Adipose tissue (tissue), 3 donors: ENCODE results near the gene CACNA2D3. TPM values are rescaled to one million over a fixed set of nuclear protein-coding genes. Genes with fewer than 3 reads are reported as not detected.

Experiments
- H3K27ac ChIP-seq: one replicate; pipeline ENCODE4 v1.5.1; 2013; ENCODE audit warnings: low read depth, low read length
- WGBS, 3 donors: extraction: QIAGEN DNeasy Blood & Tissue Kit; methylation state at CpG; one replicate each; pipeline ENCODE4 v1.1.7; 2013; 5-methylcytosine and 5-hydroxymethylcytosine counted together
- polyA plus RNA-seq, 3 donors: library from polyadenylated mRNA; stranded (reverse); fragments of 200-250 nt; gene quantifications; one replicate each; pipeline ENCODE4 v1.2.3, GENCODE V29; 2013
- donor health status: healthy with polysubstance abuse.
- donor health status: Bipolar disorder and iron deficiency.
- donor health status: healthy.

The CACNA2D3 gene
- polyA plus RNA-seq, 3 donors = 0.08 to 3.0 (median 0.30) TPM

- 91 to 96% (median 93%) methylated on average over 1 of the region's 1 CpG for WGBS, 3 donors
- no peak overlapping the region for H3K27ac ChIP-seq
Observed at GRCh38 chr3:54744291-54744690, 621.9 kb downstream of the CACNA2D3 start.

GRCh38 chr3:54745843-54746242, 623.5 kb downstream of the CACNA2D3 start:
- 54 to 79% (median 77%) methylated on average over 4 of the region's 4 CpGs for WGBS, 3 donors
- no peak overlapping the region for H3K27ac ChIP-seq

GRCh38 chr3:54746722-54747121, 624.4 kb downstream of the CACNA2D3 start:
- no peak overlapping the region for H3K27ac ChIP-seq
- WGBS, 3 donors = 48 to 79% (median 57%) methylated on average over 1 of the region's 1 CpG

GRCh38 chr3:54755756-54756155, 633.4 kb downstream of the CACNA2D3 start:
- H3K27ac ChIP-seq = no peak overlapping the region

- WGBS, 3 donors = 63 to 73% (median 73%) methylated on average over 7 of the region's 7 CpGs
- H3K27ac ChIP-seq = no peak overlapping the region
Observed at GRCh38 chr3:54756330-54756731, 634.0 kb downstream of the CACNA2D3 start.

- 88 to 92% (median 88%) methylated on average over 3 of the region's 3 CpGs for WGBS, 3 donors
Observed at GRCh38 chr3:54758461-54758860, 636.1 kb downstream of the CACNA2D3 start.

GRCh38 chr3:54759166-54759565, 636.8 kb downstream of the CACNA2D3 start:
- 32 to 38% (median 35%) methylated on average over 2 of the region's 2 CpGs for WGBS, 3 donors
- H3K27ac ChIP-seq = no peak overlapping the region

More at GRCh38 chr3:54758461-54758860, 636.1 kb downstream of the CACNA2D3 start:
- H3K27ac ChIP-seq = no peak overlapping the region

GRCh38 chr3:54760201-54760600, 637.8 kb downstream of the CACNA2D3 start:
- no peak overlapping the region for H3K27ac ChIP-seq
- 64 to 81% (median 81%) methylated on average over 2 of the region's 2 CpGs for WGBS, 3 donors

- H3K27ac ChIP-seq = no peak overlapping the region
- WGBS, 3 donors = 52 to 56% (median 56%) methylated on average over 1 of the region's 1 CpG
Observed at GRCh38 chr3:54761637-54762036, 639.3 kb downstream of the CACNA2D3 start.

- H3K27ac ChIP-seq = no peak overlapping the region
Observed at GRCh38 chr3:54764911-54765310, 642.6 kb downstream of the CACNA2D3 start.

GRCh38 chr3:54771050-54771449, 648.7 kb downstream of the CACNA2D3 start:
- no peak overlapping the region for H3K27ac ChIP-seq
- WGBS, 3 donors = 72 to 79% (median 75%) methylated on average over 2 of the region's 2 CpGs

GRCh38 chr3:54772051-54772450, 649.7 kb downstream of the CACNA2D3 start:
- no peak overlapping the region for H3K27ac ChIP-seq
- WGBS, 3 donors = 76 to 86% (median 78%) methylated on average over 2 of the region's 2 CpGs

GRCh38 chr3:54772746-54773145, 650.4 kb downstream of the CACNA2D3 start:
- WGBS, 3 donors = 61 to 80% (median 72%) methylated on average over 2 of the region's 2 CpGs
- H3K27ac ChIP-seq = no peak overlapping the region

GRCh38 chr3:54773271-54773670, 650.9 kb downstream of the CACNA2D3 start:
- 62 to 74% (median 63%) methylated on average over 4 of the region's 4 CpGs for WGBS, 3 donors
- H3K27ac ChIP-seq = no peak overlapping the region

- no peak overlapping the region for H3K27ac ChIP-seq
- 79 to 97% (median 89%) methylated on average over 2 of the region's 2 CpGs for WGBS, 3 donors
Observed at GRCh38 chr3:54776601-54777000, 654.2 kb downstream of the CACNA2D3 start.

GRCh38 chr3:54777141-54777540, 654.8 kb downstream of the CACNA2D3 start:
- 57 to 69% (median 65%) methylated on average over 2 of the region's 2 CpGs for WGBS, 3 donors
- H3K27ac ChIP-seq = no peak overlapping the region

GRCh38 chr3:54780336-54780735, 658.0 kb downstream of the CACNA2D3 start:
- no peak overlapping the region for H3K27ac ChIP-seq

- no peak overlapping the region for H3K27ac ChIP-seq
- WGBS, 3 donors = 50 to 66% (median 66%) methylated on average over 1 of the region's 1 CpG
Observed at GRCh38 chr3:54781728-54782127, 659.4 kb downstream of the CACNA2D3 start.

GRCh38 chr3:54783611-54784010, 661.3 kb downstream of the CACNA2D3 start:
- H3K27ac ChIP-seq = no peak overlapping the region

GRCh38 chr3:54784021-54784420, 661.7 kb downstream of the CACNA2D3 start:
- WGBS, 3 donors = 48 to 88% (median 74%) methylated on average over 5 of the region's 5 CpGs
- H3K27ac ChIP-seq = no peak overlapping the region

GRCh38 chr3:54785976-54786375, 663.6 kb downstream of the CACNA2D3 start:
- H3K27ac ChIP-seq = no peak overlapping the region
- WGBS, 3 donors = 84 to 88% (median 88%) methylated on average over 3 of the region's 3 CpGs
